Hepatocyte (in vitro differentiated cells): ENCODE data around the gene SGCD. TPM values are rescaled to one million over a fixed set of nuclear protein-coding genes. Genes with fewer than 3 reads are reported as not detected.

Experiments
- DNase-seq: peaks from one replicate; pipeline ENCODE4 v3.0.0-alpha.2; 2016; ENCODE audit warnings: low spot score
- H2AFZ ChIP-seq: fragments of 200-600 bp; sonication (generic); 2 replicates; pipeline ENCODE4 v1.6.0; 2016; ENCODE audit warnings: antibody characterized with exemption, mild to moderate bottlenecking
- H3K27ac ChIP-seq: fragments of 200-600 bp; sonication (generic); 2 replicates; pipeline ENCODE4 v1.5.1; 2016; ENCODE audit warnings: mild to moderate bottlenecking
- H3K27me3 ChIP-seq: fragments of 200-600 bp; sonication (generic); 2 replicates; pipeline ENCODE4 v1.6.1; 2016
- H3K36me3 ChIP-seq: fragments of 200-600 bp; sonication (generic); replicated peaks from 2 replicates; pipeline ENCODE4 v1.5.1; 2016; ENCODE audit warnings: low read depth; ENCODE audit not compliant: insufficient read depth
- H3K4me1 ChIP-seq: fragments of 200-600 bp; sonication (generic); 2 replicates; pipeline ENCODE4 v1.5.1; 2016; ENCODE audit warnings: mild to moderate bottlenecking, moderate library complexity; ENCODE audit not compliant: insufficient read depth
- H3K4me2 ChIP-seq: fragments of 200-600 bp; sonication (generic); 2 replicates; pipeline ENCODE4 v1.6.0; 2016
- H3K4me3 ChIP-seq: fragments of 200-600 bp; sonication (generic); 2 replicates; pipeline ENCODE4 v1.5.1; 2016; ENCODE audit warnings: mild to moderate bottlenecking
- H3K79me2 ChIP-seq: fragments of 200-600 bp; sonication (generic); 2 replicates; pipeline ENCODE4 v1.6.0; 2017; ENCODE audit warnings: mild to moderate bottlenecking
- H3K9me2 ChIP-seq: fragments of 200-600 bp; sonication (generic); replicated peaks from 2 replicates; pipeline ENCODE4 v1.6.0; 2017; ENCODE audit warnings: mild to moderate bottlenecking; ENCODE audit not compliant: insufficient read depth
- H3K9me3 ChIP-seq: fragments of 200-600 bp; sonication (generic); 2 replicates; pipeline ENCODE4 v1.5.1; 2016; ENCODE audit warnings: low read depth, mild to moderate bottlenecking
- H4K20me1 ChIP-seq: fragments of 200-600 bp; sonication (generic); 2 replicates; pipeline ENCODE4 v1.6.0; 2016; ENCODE audit warnings: mild to moderate bottlenecking; ENCODE audit not compliant: insufficient read depth, poor library complexity, severe bottlenecking
- CTCF ChIP-seq: fragments of 200-600 bp; sonication (generic); IDR thresholded peaks from 2 replicates; pipeline ENCODE4 v1.5.1; 2016; ENCODE audit warnings: antibody characterized with exemption, mild to moderate bottlenecking; ENCODE audit not compliant: poor library complexity
- EZH2 ChIP-seq: fragments of 200-600 bp; sonication (generic); IDR thresholded peaks from 2 replicates; pipeline ENCODE4 v1.6.1; 2016; ENCODE audit warnings: antibody characterized with exemption, mild to moderate bottlenecking, borderline replicate concordance
- EZH2phosphoT487 ChIP-seq: fragments of 200-600 bp; sonication (generic); IDR thresholded peaks from one replicate; pipeline ENCODE4 v1.6.1; 2018; ENCODE audit warnings: antibody characterized with exemption, mild to moderate bottlenecking, low read depth, moderate library complexity; ENCODE audit not compliant: unreplicated experiment, severe bottlenecking
- WGBS: methylation state at CpG from one replicate; pipeline ENCODE4 v1.1.6; 2016; ENCODE audit warnings: low lambda C conversion rate; ENCODE audit errors: missing lambda C conversion rate; 5-methylcytosine and 5-hydroxymethylcytosine counted together
- polyA plus RNA-seq: library from polyadenylated mRNA; unstranded; fragments of >200 nt; fragmentation: Nextera tagmentation; extraction: Ambion mirVana; gene quantifications from 2 replicates; pipeline ENCODE4 v1.2.1, GENCODE V29; 2016
- total RNA-seq: library from RNA; depleted of rRNA; stranded (reverse); fragments of >200 nt; gene quantifications from 2 replicates; pipeline ENCODE4 v1.2.3, GENCODE V29; 2014

The SGCD gene
- total and polyA plus RNA-seq, 2 experiments from 2014 or later = 3.8 to 8.8 TPM

- H3K79me2 ChIP-seq = no peaks in the 10 kb centered on the region
- H3K4me1 ChIP-seq = peaks cover 3% of the 10 kb centered on the region
- no peaks in the 10 kb centered on the region for H3K27me3 ChIP-seq
- H3K36me3 ChIP-seq = no peaks in the 10 kb centered on the region
- H4K20me1 ChIP-seq = no peaks in the 10 kb centered on the region
- H3K27ac ChIP-seq = peak overlapping the region; percentile 43
- no peak overlapping the region for H3K4me3 ChIP-seq
- TF ChIP-seq EZH2phosphoT487 (no peak), EZH2 (no peak), CTCF (no peak)
- no peaks in the 10 kb centered on the region for H3K9me3 ChIP-seq
- no peak for DNase-seq
- no peak overlapping the region for H3K4me2 ChIP-seq
- H3K9me2 ChIP-seq = no peaks in the 10 kb centered on the region
- H2AFZ ChIP-seq = no peak overlapping the region
Observed at GRCh38 chr5:156590978-156591377, 264.0 kb downstream of the SGCD start.

- Histone ChIP-seq H3K9me2 (no peaks in the 10 kb centered on the region), H3K4me1 (peaks cover 3% of the 10 kb centered on the region), H3K4me2 (no peak overlapping the region), H3K27ac (no peak overlapping the region), H3K36me3 (no peaks in the 10 kb centered on the region), H3K79me2 (no peaks in the 10 kb centered on the region), H4K20me1 (no peaks in the 10 kb centered on the region), H2AFZ (no peak overlapping the region), H3K4me3 (no peak overlapping the region), H3K27me3 (no peaks in the 10 kb centered on the region), H3K9me3 (no peaks in the 10 kb centered on the region)
- no peak for DNase-seq
- TF ChIP-seq EZH2 (no peak), CTCF (no peak), EZH2phosphoT487 (no peak)
Observed at GRCh38 chr5:156591631-156592030, 264.7 kb downstream of the SGCD start.

GRCh38 chr5:156593546-156593945 is 266.6 kb downstream of the SGCD start:
- DNase-seq = no peak
- H3K79me2 ChIP-seq = no peaks in the 10 kb centered on the region
- H3K4me2 ChIP-seq = no peak overlapping the region
- no peak overlapping the region for H3K4me3 ChIP-seq
- no peaks in the 10 kb centered on the region for H3K36me3 ChIP-seq
- no peaks in the 10 kb centered on the region for H4K20me1 ChIP-seq
- no peak for TF ChIP-seq EZH2phosphoT487
- TF ChIP-seq CTCF = no peak
- no peak for TF ChIP-seq EZH2
- no peaks in the 10 kb centered on the region for H3K9me2 ChIP-seq
- WGBS = 75% methylated on average over 1 of the region's 1 CpG
- no peaks in the 10 kb centered on the region for H3K4me1 ChIP-seq
- no peak overlapping the region for H3K27ac ChIP-seq
- H3K9me3 ChIP-seq = no peaks in the 10 kb centered on the region
- H2AFZ ChIP-seq = no peak overlapping the region
- no peaks in the 10 kb centered on the region for H3K27me3 ChIP-seq

GRCh38 chr5:156594406-156594805 is 267.4 kb downstream of the SGCD start:
- Histone ChIP-seq H4K20me1 (no peaks in the 10 kb centered on the region), H3K27ac (no peak overlapping the region), H3K4me1 (no peaks in the 10 kb centered on the region), H2AFZ (no peak overlapping the region), H3K4me3 (no peak overlapping the region), H3K4me2 (no peak overlapping the region), H3K9me3 (no peaks in the 10 kb centered on the region), H3K79me2 (no peaks in the 10 kb centered on the region), H3K27me3 (no peaks in the 10 kb centered on the region), H3K9me2 (no peaks in the 10 kb centered on the region), H3K36me3 (no peaks in the 10 kb centered on the region)
- TF ChIP-seq CTCF = no peak
- TF ChIP-seq EZH2phosphoT487 = no peak
- no peak for TF ChIP-seq EZH2
- no peak for DNase-seq
- WGBS = 76% methylated on average over 1 of the region's 1 CpG
